ENCODE data around the gene TYMP.

GRCh38 chr22:50571264-50572175, 41.7 kb upstream of the TYMP start:
- no peak for TF ChIP-seq CTCF (IDR thresholded peaks at IDR 0.05)
- no peak for TF ChIP-seq MAX (CRISPR knock-in tag; IDR thresholded peaks at IDR 0.05)
- TF ChIP-seq ZBTB21 (CRISPR knock-in tag; IDR thresholded peaks at IDR 0.05; ENCODE audit: borderline replicate concordance), result no peak
- no peak for TF ChIP-seq E2F5 (CRISPR knock-in tag; IDR thresholded peaks at IDR 0.05)
- TF ChIP-seq E2F1 (CRISPR knock-in tag; IDR thresholded peaks at IDR 0.05), result no peak

Data from WTC11 (cell line).